COLO668 (cell line): ENCODE results near the gene EEFSEC.
A peak's percentile ranks its signal among the peaks of the same experiment; 100 is the strongest.

Source experiments
- DNase-seq: peaks from one replicate; lab custom pipeline; 2025; ENCODE audit not compliant: unreplicated experiment; lab: John Stamatoyannopoulos, UW

EEFSEC gene

DNA sequence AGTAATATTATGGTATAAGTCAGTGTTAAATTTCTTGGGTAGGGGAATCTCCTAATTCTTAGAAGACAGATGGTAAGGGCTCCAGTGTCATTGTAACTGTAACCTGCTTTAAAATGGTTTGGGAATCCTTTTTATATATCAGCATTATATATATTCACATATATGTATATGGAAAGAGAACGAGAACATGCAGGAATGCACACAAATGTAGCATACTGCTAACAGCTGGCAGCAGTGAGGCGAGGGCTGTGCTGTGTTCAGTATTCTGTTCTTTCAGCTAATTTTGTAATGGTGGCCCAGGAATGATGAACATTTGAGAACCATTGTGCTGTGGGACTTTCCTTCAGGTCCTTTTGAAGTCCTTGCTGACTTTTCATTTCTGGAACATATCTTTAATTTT, 60.8 kb downstream of the EEFSEC start:
- no peak for DNase-seq

- DNase-seq = no peak
These were observed 62.0 kb downstream of the EEFSEC start for GRCh38 chr3:128215290-128215689.

DNA sequence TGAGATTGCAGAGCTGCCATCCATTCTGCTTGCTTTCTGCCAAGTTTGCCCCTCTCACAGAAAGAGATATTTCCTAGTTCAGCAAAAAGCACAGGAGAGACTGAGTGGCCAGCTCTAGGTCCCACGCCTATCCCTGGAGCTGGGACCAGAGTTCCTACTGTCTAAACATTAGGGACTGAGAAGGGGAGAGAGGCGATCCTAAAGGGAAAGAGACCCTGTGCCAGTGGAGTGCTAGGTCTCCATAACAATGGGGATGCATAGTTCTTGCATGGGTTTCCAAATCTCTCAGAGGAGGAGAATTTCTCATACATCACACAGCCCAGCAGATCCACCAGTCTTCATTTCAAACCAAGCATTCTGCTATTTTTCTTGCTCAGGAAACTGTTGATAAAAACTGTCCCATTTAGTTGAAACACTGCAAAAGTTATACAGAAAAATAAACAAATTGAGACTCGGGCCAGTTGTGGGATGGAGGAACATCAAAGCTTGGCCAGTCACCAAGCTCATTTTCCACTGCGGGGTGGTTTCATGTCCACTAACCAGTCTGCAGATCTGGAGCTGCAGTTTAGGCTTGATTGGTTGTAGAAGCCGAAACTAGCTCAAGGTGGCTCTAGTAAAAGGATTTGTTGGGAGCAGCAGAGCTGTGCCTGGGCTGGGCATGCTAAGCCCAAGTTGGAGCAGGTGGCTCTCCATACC, 62.7 kb downstream of the EEFSEC start:
- no peak for DNase-seq

GRCh38 chr3:128217702-128218547, 64.6 kb downstream of the EEFSEC start:
- no peak for DNase-seq

DNA sequence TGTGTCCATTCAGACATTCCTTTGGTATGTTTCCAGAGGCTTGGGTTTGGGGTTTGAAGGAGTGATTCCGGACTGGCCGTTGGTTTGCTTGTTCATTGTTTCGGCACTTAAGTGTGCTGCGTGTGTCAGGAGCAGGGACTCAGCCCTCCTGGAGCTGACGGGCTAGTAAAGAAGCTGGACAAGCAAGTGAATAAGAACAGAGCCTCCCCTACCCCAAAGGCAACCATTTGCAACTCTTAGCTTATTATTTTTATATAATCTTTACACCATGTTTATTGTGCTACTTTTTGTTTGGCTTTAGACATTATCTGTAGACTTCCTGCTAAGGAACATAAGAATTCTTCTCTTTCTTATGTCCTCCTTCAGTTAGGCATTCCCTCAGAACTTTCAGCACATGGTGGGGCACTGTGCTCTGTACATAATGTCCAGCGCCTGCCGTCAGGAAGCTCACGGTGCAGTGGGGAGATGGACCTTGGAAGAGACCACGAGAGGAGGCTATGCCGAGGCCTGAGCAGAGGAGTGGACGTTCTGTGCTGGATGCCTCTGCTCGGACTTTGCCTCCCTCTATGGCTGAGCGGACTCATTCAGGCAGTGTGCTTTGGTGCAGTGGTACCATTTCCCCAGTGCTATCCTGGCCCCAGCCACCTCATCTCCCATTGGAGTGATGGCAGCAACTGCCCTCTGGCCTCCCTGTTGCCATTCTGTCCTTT, 65.4 kb downstream of the EEFSEC start:
- no peak for DNase-seq

GRCh38 chr3:128221328-128221727, 68.0 kb downstream of the EEFSEC start:
- no peak for DNase-seq

DNA sequence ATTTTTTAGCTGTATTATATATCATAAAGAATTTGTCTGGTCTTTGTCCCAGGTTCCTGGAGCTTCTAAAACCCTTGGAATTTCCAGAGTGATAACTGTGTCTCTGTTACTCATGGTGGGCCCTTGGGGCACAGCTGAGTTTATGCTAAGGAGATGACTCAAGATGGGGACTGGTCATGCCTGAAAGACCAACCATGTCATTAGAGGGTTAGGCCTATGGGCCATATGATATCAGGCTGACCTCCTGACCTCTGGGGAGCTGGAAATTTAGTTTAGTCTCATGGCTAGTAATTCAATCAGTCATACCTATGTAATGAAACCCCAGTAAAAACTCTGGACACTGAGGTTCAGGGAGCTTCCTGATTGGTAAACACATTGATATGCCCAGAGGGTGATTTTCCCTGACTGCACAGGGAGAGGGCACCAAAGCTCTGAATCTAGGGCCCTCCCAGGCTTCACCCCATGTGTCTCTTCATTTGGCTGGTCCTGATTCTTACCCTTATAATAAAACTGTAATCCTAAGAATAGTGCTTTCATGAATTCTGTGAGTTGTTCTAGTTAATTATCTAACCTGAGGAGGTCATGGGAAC, 69.6 kb downstream of the EEFSEC start:
- no peak for DNase-seq

GRCh38 chr3:128226186-128226725, 73.0 kb downstream of the EEFSEC start:
- no peak for DNase-seq

GRCh38 chr3:128226795-128227395, 73.6 kb downstream of the EEFSEC start:
- peak; percentile 21 for DNase-seq

DNA sequence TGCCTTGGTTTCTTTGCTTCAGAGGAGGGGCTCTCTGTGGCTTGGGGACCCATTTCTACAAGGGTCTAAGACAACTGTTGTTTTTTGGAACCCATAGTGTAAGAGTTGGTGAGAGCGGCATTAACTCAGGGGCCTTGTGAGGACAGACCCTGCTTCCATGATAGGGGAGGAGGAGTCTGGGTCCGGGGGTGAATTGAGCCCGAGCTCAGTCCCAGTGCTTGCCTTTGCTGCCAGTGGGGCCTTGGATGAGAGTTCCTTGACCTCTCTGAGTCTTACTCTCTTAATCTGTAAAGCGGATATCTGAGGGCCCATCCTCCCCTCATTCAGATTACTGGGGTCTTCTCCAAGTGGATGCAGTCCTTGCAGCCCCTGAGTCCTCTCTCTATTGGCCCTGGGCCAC, 74.2 kb downstream of the EEFSEC start:
- DNase-seq = no peak

DNA sequence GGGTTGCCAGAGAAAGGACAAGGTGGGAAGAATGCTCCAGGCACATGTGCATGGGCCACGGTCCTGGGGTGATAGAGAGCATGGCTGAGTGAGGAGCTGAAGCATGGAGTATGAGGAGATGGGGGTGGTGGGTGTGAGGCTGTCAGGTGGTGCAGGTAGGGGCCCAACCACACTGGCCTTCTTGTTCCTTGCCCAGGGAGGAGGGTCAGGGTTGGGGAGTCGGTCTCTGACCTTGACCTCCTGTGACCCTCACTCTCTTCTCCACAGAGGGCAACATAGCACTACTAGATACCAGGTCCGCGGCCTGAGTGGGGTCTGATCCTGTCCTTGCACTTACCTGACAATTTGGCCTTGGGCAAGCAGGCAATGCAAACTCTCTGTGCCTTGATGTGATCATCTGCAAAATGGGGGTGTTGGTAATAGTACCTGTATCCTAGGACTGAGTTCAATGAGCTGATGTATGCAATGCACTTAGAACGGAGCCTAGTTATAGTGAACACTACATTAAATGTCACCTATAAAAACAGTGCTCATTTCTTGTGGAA, 75.2 kb downstream of the EEFSEC start:
- DNase-seq = no peak

DNA sequence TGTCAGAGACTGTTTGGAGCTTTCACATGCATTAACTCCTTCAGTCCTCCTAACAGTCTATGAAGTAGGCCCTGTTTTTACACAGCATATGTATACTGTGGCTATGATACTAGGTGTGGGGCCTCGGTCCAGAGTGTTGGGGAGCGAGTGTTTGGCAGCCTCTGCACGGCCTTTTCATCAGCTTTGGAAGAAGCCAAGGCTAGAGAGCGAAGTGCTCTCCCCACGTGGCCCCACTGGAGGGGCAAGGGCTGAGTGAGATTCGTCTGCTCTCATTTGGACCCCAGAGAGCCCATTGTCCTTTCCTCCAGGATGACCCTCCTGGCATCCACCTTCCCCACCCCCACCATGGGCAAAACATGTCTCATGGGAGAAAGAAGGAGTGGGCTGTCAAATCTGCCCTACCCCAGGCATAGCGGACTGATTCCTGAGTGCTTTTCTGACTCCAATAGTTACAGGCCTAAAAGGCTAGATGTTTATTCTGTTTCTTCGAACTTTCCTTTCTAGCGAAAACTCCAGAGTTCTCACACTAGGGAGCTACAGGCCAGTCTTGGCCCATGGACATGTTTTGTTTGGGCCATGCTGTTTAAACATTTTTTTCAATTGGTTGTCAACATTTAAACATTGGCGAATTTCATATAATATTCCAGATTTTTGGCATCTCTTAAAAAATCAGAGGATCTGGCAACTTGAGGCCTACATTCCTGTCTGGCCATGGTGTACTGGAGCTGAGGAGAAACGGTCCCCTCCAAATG, 76.0 kb downstream of the EEFSEC start:
- no peak for DNase-seq

- no peak for DNase-seq
These were observed 78.3 kb downstream of the EEFSEC start for GRCh38 chr3:128231606-128232005.

GRCh38 chr3:128232376-128233178, 79.3 kb downstream of the EEFSEC start:
- no peak for DNase-seq

DNA sequence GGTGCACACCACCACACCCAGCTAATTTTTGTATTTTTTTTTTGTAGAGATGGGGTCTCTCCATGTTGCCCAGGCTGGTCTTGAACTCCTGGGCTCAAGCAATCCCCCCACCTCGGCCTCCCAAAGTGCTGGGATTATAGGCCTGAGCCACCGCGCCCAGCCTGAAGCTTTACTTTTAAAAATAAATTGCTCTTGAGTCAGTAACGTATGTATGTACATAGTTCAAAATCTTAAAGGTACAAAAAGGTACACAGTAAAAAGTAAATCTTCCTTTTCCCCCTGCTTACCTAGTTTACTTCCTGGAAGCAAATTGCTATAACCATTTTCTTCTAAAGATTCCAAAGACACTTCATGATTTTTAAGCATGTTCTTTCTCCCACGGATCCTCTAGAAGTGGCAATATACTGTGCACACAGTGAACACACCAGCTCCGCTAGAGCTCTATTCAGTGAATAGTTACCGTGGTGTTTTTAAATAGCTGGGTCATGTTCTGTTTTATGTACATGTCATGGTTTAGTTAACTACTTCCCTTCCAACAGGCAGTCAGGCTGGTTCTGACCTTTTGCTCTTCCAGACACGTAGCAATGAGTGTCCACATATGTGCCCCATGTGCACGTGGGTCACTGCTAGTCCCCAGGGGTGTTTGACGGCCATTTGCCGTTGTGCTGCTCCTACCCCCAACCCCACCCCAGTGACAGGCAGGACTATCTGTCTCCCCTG, 82.1 kb downstream of the EEFSEC start:
- DNase-seq = no peak

- no peak for DNase-seq
These were observed 83.4 kb downstream of the EEFSEC start for GRCh38 chr3:128236657-128237056.

DNA sequence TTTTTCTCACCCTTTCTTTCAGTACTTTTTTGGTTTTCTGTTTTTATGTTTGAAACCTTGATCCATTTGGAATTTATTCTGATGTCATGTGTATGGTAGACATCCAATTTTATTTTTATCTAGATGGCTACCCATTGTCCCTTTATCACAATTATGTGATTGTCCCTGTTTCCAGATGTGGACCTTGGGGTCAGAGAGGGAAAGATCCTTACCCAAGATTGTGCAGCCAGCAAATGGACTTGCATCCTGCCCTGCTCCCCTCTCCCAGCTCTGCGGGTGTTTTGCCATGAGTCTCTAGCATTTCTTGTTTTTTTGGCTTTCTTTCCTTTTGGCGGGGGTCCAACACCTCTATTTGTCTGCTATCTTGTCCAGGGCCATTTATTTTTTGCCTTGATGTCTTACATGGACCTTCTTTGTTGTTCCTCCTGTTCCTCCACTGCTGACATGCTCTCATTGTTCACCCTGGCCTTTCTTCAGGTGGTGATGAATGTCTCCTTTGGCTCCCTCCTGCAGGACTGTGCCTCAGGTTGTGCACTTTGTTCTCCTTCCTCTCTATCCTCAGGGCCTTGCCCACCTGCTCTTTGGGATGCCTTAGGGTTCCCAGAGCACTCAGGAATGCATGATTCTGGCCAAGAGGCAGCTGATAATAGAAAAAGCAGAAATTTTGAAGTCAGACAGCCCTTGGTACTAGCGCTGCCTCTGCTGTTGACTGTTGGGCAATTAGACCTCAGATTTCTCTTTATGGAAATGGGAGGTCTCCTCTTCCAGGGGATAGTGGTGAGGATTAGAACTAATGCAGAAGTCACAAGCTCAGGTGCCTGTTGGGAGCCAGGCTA, 84.3 kb downstream of the EEFSEC start:
- no peak for DNase-seq

DNA sequence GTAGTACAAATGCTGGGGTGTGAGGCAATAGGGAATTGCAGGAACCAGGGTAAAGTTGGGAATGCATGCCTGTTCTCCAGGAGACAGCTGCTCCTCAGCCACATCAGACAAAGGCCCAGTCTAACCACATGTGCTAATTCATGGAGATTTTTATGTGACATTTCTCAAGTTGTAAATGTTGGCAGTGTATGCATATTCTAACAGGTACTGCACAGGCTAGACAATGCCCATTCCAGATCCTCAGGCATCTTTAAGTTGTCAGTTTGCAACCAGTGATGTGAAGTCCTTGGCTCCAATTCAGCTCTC, 84.9 kb downstream of the EEFSEC start:
- no peak for DNase-seq
